ENCODE data around the gene TAF4B.
"Not testable (repeated sequence)": the region's sequence is repeated elsewhere in the genome, so short reads cannot be mapped to it uniquely, and the experiment has no call there.

The TAF4B gene

DNA sequence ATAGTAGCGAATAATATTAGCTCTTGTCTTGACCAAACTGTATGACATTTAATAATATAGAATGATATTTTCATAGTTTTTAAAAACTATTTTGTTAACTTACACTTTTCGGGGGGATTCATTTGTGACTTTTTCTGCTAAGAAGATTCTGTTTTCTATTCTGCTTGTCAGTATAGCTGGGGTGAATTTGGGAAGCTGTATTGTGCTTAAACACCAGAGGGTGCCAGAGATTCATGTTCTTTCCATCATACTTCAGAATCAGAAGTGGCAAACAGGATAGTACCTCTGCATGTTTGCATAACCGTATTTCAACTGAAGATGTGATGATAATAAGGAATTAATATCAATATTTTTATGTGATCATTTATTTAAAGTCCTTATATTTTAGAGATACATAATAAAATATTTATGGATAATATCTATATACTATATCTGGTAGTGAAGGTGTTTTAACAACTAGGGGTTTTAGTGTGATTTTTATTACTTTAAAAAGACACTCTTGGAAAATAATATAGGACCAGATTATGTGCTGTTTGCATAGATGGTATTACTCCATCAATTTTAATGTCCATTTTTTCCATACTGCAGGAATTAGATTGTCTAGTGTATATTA lies 81.0 kb downstream of the TAF4B start:
- peak; percentile 65 for DNase-seq (ENCODE audit: low spot score)

DNA sequence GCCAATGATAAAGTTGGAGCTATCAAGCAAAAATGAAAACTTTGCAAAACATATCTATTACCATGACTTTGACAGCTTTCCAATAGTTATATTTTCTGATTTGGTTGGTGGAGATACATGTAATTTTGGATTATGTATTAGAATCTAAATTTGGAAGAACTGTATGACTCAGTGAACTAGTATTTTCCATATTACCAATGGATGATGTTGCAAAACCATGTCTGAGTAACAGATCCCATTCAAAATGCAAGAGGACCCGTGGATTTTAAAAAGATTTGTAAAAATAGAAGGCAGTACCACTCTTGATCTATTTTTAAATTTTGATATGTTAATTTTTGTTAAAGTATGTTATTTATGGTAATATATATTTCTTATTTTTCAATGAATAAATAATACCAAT lies 83.0 kb downstream of the TAF4B start:
- no peak for DNase-seq (ENCODE audit: low spot score)

DNA sequence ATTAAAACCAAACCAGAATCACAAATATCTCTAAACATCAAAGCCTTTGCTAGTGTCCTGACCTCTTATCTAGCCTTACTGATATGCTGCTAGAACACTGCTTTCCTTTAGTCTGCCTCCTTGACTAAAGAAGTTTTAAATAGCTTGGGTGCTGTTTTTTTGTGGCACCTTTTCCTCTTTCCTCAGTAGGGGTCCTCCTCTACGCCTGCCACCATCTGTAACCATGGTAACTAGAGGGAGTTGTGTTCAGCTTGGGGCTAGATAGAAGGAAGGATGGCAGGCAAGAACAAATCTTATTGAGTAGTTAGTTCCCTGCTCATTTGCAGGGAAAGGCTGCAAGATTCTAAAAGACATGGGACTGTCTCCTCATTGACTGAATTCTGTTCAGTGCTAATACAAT lies 86.0 kb downstream of the TAF4B start:
- no peak for DNase-seq (ENCODE audit: low spot score)

DNA sequence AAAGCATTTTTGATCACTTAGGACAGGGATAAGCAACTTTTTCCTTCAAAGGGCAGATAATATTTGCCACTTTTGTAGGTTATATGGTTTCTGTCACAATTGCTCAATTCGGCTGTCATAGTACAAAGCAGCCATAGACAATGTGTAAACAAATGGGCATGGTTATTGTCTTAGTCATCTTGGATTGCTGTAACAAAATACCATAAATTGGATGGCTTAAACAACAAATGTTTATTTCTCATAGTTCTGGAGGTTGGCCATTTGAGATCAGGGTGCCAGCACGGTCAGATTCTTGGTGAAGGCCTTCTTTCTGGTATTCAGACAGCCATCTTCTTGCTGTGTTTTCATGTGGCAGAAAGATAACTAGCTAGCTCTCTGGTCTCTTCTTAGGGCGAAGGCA lies 91.2 kb downstream of the TAF4B start:
- no peak for DNase-seq (ENCODE audit: low spot score)

DNA sequence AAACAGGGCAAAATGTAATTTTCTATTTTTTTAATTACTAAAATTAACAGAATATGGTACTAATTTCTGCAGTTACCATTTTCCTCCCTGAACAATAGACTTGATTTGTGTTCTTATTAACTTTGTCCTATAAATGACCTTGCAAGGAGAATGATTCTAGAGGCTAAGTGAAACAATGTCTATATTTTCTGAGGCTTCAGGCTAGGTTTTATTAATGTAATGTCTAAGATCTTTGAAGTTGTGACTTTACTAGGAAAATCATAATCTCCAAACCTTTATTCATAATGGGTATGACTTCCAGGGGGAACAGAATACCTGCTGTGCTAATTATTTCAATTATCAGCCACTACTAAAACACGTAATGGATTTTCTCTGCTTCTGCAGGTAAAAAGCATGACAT lies 94.4 kb downstream of the TAF4B start:
- no peak for DNase-seq (ENCODE audit: low spot score)

DNA sequence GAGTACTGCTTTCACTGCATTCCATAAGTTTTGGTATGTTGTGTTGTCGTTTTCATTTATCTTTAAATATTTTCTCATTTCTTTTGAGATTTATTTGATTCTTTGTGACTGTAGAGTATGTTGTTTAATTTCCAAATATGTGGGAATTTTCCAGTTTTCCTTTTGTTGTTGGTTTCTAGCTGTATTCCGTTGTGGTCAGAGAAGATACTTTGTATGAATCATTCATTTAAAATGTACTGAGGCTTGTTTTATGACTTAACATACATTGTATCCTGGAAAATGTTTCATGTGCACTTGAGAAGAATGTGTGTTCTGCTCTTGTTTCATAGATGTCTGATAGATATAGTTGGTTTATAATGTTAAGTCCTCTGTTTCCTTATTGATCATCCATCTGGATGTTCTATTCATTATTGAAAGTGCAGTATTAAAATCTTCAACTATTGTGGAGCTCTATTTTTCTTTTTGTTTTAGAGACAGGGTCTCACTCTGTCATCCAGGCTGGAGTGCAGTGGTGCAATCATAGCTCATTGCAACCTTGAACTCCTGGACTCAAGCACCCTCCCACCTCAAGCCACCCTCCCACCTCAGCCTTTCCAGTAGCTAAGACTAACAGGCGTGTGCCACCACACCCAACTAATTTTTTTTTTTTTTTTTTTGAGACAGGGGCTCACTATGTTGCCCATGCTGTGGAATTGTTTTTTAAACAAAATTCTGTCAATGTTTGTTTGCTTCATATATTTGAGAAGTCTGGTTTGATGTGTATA lies 96.8 kb downstream of the TAF4B start:
- no peak for DNase-seq (ENCODE audit: low spot score)

DNA sequence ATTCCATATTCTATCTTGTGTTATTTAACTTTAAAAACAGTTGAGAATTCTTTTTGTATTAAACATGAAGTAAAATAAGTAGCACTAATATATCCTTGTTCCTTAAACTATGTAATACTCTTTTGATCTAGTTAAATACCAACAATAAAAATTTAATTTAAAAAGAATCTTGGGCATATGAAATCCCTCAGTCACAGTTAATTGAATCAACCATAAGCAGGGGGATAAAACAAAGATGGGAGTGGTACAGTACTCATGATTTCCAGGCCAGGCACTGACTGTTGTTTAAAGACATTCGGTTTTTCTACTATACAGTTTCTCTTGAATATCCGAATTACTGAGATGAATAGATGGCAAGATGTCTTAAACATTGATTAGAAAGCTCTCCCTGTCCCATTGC lies 99.5 kb downstream of the TAF4B start:
- DNase-seq (ENCODE audit: low spot score): no peak

DNA sequence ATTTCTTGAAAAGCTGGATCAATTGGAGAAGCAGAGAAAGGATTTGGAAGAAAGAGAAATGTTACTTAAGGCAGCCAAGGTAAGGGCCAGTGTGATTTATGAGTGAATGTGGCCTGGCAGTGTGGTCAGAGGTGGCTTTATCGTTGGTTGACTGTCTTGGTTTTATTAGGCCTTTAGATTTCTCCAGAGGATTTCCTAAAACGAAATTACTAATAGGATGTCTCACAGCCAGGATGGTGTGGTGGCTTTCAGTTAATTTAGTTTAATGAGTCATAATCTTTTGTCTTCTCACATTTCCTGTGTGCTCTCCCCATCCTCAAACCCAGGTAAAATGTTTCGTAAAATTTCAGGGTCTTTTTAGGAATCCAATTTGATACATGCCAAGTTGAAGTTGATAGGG lies 100.8 kb downstream of the TAF4B start:
- no peak for DNase-seq (ENCODE audit: low spot score)

DNA sequence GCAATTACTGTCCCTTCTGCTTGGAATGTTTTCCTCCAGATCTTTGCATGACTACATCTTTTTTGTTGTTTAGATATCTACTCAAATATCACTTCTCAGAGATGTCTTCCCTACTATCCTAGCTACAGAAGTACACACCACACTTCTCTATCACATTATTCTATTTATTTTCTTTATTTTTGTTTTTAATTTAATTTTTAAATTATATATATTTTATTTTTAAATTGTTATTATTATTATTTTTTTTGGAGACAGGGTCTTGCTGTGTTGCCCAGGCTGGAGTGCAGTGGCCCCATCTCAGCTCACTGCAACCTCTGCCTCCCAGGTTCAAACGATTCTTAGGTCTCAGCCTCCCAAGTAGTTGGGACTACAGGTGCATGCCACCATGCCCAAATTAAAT lies 106.7 kb downstream of the TAF4B start:
- DNase-seq (ENCODE audit: low spot score): no peak

DNA sequence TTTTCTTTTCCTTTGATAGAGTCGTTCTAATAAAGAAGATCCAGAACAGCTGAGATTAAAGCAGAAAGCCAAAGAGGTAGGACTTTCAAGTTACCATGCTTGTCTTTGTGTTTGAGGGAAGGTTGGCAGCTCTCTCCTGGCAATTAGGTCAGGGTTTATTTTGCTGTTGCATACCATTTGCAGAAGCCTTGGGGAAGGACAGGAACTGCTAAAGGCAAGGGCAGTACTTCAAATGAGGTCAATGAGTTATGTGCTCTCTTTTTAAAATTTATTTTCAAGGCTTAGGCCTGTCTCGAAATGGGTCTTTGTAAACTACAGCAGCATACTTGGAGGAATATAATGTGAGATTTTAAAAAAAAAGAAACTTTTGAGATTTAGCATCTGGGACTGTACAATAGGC lies 108.9 kb downstream of the TAF4B start:
- no peak for DNase-seq (ENCODE audit: low spot score)

DNA sequence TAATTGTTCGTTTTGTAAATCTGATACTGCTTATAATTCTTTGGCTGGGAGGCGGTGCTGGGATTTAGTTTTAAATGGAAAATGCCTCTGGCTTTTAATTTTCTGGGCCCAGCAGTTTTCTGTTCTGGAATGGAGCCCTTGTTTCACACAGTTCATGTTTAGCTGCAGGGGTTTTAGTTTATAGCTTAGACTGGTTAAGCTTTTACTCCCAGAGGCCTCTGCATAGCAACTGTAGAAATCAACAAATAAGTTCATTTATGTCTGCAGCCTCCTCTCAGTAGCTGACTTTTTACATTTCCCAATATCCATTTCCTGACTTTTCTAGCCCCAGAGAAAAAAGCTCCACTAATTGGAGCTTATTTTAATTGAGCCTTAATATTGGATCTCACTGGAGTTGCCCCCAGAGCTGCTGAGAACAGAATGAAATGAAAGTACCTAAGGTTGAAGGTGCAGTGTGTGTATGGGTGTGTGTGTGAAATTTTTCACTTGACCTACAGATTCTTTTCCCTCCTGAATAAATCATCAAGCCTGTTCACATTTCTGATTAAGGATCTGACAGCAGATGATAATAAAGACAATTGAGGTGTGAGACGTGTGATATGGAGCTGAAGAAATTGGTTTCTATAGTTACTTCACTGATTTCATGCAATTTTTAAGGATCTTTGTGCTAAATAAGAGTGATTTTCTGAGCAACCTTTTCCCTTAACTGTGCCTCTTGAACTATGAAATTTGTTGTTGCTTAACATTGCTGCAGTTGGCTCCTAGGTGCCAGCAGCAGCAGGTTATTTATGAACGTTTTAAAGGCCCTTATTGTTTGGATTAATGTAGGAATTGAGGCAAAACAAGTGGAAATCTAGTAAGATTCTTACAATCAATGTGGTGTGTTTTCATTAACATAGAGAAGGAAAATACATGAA lies 109.6 kb downstream of the TAF4B start:
- DNase-seq (ENCODE audit: low spot score): no peak

DNA sequence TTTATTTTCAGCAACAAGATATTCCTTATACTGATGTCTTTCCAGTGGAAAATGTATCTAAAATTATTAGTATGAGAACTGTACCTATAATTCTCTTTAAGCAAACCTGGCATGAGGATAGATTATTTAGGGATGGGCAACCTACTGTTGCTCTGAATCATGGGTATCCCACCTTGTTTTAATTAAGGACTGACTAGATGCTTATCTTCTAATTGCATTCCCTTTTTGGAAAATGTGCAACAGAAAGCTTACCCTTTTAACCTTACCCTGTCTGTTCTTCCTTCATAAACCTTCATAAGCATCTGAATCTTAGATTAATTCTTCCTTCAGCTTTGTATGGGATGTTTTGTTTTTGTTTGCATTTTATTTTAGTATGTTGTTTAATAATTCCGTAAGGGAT lies 110.3 kb downstream of the TAF4B start:
- no peak for DNase-seq (ENCODE audit: low spot score)

DNA sequence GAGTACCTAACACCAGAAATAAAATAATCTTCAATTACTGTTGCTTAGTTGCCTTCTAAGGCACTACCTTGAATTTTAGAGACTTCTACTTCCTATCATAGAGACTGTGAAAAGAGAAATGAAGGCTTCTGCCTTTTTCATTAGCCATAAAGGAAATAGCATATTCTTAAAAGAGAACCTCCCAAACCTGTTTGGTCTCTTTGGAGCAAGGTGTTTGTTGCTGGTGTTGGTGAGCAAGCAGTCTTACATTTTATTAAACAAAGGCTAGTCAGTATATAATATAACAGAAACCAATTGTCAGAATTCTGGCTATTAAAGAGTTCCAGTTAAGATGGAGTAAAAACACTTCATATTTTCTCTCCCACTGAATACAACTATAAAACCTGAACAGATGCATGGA lies 116.4 kb downstream of the TAF4B start:
- no peak for DNase-seq (ENCODE audit: low spot score)

DNA sequence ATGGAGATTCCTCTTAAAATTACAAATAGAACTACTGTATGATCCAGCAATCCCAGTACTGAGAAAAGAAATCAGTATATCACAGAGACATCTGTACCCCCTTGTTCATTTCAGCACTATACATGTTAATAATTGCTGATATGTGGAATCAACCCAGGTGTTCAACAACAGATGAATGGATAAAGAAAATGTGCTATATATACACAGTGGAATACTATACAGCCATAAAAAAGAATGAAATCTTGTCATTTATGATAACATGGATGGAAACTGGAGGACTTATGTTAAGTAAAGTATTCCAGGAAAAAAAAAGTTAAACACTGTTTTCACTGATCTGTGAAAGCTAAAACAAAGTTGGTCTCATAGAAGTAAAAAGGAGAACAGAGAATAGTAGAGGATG lies 124.7 kb downstream of the TAF4B start:
- DNase-seq (ENCODE audit: low spot score): no peak

DNA sequence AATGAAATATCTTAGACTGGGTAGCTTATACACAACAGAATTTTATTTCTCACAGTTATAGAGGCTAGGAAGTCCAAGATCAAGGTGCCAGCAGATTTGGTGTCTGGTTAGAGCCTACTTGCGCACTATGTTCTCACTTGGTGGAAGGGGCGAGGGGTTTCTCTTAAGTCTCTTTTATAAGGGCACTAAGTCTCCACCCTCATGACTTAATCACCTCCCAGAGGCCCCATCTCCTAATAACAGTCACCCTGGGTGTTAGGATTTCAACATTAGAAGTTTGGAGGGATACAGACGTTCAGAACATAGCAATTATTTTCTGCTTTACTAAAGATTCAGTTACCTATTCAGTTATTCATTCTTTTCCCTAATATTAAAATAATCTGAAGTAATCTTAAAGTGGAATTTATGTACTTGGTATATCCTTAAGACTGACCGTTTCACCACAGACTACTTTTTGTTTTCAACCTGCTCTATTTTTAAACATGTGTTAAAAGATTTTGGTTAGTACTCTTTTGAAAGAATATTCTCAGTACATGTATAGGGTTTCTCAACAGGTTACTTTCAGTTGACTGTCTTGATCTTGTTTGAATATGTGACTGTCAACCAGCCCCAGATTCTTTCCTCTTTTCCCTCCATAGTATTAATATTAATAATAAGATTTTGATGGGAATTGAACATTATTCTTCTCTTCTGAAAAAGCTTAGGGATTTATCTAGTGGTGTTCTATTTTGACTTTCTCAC lies 130.0 kb downstream of the TAF4B start:
- no peak for DNase-seq (ENCODE audit: low spot score)

DNA sequence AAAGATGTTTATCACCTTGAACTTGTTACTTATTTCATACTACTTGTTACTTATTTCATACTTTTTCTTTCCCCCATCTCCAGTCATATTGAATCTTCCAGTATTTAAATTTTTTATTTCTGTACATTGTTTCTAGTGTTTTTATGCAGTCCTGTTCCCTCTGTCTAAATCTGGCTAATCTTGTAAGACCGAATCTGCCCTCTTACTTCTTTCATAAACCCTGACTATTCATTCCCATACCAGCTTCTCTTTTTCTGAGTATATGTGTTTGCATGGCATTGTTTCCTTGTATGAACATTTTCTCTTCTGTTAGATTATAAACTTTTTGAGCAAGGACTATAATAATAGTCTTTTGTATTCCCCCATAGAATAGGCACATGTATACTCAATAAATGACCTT lies 131.7 kb downstream of the TAF4B start:
- no peak for DNase-seq (ENCODE audit: low spot score)

DNA sequence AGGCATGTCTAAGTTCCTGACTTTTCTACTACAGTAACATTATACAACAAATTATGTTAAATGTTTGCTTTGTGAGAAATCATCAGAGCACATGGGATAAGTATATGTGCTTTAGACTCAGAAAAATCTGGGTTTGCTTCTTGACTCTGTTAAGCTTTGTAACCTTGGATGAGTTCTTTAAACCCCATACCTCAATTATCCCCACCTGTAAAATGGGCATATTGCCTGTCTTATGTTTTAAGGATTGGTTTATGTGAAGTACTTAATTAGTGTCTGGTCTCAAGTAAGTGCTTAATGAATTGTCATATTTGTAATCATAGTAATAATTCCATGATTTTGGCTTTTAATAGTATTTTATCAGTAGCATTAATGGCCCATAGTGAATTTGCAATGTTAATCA lies 135.8 kb downstream of the TAF4B start:
- no peak for DNase-seq (ENCODE audit: low spot score)

DNA sequence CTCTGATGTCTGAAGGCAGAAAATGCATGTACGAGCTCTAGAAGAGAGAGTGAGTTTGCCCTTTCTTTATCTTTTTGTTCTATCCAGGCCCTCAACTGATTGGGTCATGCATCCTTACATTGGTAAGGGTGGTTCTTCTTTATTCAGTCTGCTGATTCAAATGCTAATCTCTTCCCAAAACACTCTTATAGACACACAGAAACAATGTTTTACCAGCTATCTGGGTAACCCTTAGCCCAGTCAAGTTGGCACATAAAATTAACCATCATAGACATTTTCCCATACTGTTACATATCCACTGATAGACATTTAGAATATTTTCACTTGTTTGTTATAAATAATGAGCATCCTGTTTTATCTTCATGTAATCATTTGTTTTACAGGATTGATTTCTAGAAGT lies 141.2 kb downstream of the TAF4B start:
- DNase-seq (ENCODE audit: low spot score): no peak

DNA sequence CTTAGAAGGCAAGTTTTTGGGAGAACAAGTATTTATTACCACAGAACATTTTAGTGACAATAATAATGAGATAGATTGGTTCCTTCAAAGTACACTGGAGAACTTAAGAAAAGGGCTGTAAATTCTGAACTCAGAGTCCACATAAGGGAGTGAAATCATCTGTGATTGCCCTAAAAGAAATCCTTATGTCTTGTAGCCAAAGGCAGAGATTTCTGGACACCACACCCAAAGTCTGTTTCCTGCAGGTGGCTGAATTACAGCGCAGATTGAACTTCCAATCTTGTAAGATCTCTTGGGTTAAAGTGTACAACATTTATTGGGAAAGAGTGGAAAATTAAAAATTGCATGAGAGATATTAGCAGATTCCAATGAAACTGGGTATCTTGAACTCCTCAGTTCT lies 143.8 kb downstream of the TAF4B start:
- no peak for DNase-seq (ENCODE audit: low spot score)

DNA sequence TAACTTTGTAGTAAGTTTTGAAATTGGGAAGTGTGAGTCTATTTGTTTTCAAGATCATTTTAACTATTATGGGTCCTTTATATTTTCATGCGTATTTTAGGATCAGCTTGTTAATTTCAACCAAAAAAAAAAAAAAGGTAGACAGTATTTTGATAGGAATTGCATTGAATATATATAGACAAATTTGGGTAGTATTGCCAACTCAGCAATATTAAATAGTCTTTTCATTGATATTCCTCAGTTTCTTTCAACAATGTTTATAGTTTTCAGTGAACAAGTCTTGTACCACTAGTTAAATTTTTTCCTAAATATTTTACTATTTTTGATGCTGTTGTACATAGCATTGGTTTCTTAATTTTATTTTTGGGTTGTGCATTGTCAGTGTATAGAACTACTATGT lies 149.9 kb downstream of the TAF4B start:
- no peak for DNase-seq (ENCODE audit: low spot score)

DNA sequence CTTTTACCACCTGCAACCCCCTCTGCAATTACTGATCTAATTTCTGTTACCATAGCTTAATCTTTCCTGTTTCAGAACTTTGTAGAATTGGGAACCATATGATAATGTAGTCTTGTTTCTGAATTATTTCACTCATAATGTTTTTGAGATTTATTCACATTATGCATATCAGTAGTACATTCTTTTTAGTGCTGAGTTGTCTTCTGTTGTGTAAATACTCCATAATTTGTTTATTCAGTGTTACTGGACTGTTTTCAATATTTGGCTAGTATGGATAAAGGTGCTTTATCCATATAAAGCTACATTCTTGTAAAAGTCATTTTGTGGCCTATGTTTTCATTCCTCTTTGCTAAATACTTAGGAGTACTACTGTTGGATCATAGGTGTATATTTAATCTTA lies 152.5 kb downstream of the TAF4B start:
- no peak for DNase-seq (ENCODE audit: low spot score)

DNA sequence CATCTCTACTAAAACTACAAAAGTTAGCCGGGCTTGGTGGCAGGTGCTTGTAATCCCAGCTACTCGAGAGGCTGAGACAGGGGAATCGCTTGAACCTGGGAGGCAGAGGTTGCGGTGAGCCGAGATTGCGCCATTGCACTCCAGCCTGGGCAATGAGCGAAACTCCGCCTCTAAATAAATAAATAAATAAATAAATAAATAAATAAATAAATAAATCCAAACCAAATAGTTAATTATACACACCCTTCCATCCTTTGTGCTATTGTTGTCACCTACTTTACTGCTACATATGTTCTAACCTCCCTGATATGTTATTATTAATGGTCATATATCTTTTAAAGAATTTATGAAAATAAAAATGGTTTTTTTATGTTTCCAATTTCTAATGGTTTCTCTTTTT lies 155.3 kb downstream of the TAF4B start:
- DNase-seq (ENCODE audit: low spot score): not testable (repeated sequence)
